Ishikawa (cell line): ENCODE data around the gene MIB1.

ENCODE experiments used
- CEBPB ChIP-seq: IDR thresholded peaks from 2 replicates; pipeline ENCODE4 v1.6.1; 2012
- CREB1 ChIP-seq: IDR thresholded peaks from 2 replicates; pipeline ENCODE4 v1.6.1; 2012; ENCODE audit warnings: low read depth
- EGR1 ChIP-seq: IDR thresholded peaks from 2 replicates; pipeline ENCODE4 v1.6.1; 2012
- EP300 ChIP-seq: IDR thresholded peaks from 2 replicates; pipeline ENCODE4 v1.6.1; 2012; ENCODE audit warnings: borderline replicate concordance
- FOXM1 ChIP-seq: IDR thresholded peaks from 2 replicates; pipeline ENCODE4 v1.6.1; 2012; ENCODE audit warnings: low read depth, borderline replicate concordance
- MAX ChIP-seq: IDR thresholded peaks from 2 replicates; pipeline ENCODE4 v1.6.1; 2012
- NFIC ChIP-seq: IDR thresholded peaks from 2 replicates; pipeline ENCODE4 v1.6.1; 2012
- RAD21 ChIP-seq: IDR thresholded peaks from 2 replicates; pipeline ENCODE4 v1.6.1; 2012; ENCODE audit warnings: low read depth
- REST ChIP-seq: IDR thresholded peaks from 2 replicates; pipeline ENCODE4 v1.6.1; 2012; ENCODE audit warnings: low read depth, mild to moderate bottlenecking
- TAF1 ChIP-seq: IDR thresholded peaks from 2 replicates; pipeline ENCODE4 v1.6.1; 2012; ENCODE audit warnings: low read depth, mild to moderate bottlenecking
- TCF12 ChIP-seq: IDR thresholded peaks from 2 replicates; pipeline ENCODE4 v1.6.1; 2012; ENCODE audit warnings: low read depth
- TEAD4 ChIP-seq: IDR thresholded peaks from 2 replicates; pipeline ENCODE4 v1.6.1; 2012
- USF1 ChIP-seq: IDR thresholded peaks from 2 replicates; pipeline ENCODE4 v1.6.1; 2012
- YY1 ChIP-seq: IDR thresholded peaks from 2 replicates; pipeline ENCODE4 v1.6.1; 2012; ENCODE audit warnings: low read depth
- ZBTB7A ChIP-seq: IDR thresholded peaks from 2 replicates; pipeline ENCODE4 v1.6.1; 2012; ENCODE audit warnings: low read depth

MIB1 gene

GRCh38 chr18:21826641-21827302, 86.2 kb downstream of the MIB1 start:
- no peak for TF ChIP-seq TCF12
- TF ChIP-seq CEBPB, result no peak
- TF ChIP-seq TEAD4, result no peak
- TF ChIP-seq EP300, result no peak
- no peak for TF ChIP-seq TAF1
- no peak for TF ChIP-seq NFIC

- no peak for TF ChIP-seq NFIC
- TF ChIP-seq TCF12, result no peak
- no peak for TF ChIP-seq TEAD4
- TF ChIP-seq RAD21, result no peak
- TF ChIP-seq EGR1, result no peak
- TF ChIP-seq USF1, result no peak
- TF ChIP-seq EP300, result no peak
- no peak for TF ChIP-seq FOXM1
- no peak for TF ChIP-seq CEBPB
- no peak for TF ChIP-seq YY1
- TF ChIP-seq REST, result no peak
- TF ChIP-seq CREB1, result no peak
- no peak for TF ChIP-seq ZBTB7A
- no peak for TF ChIP-seq MAX
- no peak for TF ChIP-seq TAF1
These were observed 89.9 kb downstream of the MIB1 start for GRCh38 chr18:21830532-21830931.

- TF ChIP-seq USF1, result no peak
- no peak for TF ChIP-seq CREB1
- no peak for TF ChIP-seq TEAD4
- TF ChIP-seq EGR1, result no peak
- no peak for TF ChIP-seq CEBPB
- TF ChIP-seq YY1, result no peak
- TF ChIP-seq MAX, result no peak
- no peak for TF ChIP-seq NFIC
- TF ChIP-seq FOXM1, result no peak
- TF ChIP-seq RAD21, result no peak
- TF ChIP-seq EP300, result no peak
- no peak for TF ChIP-seq TAF1
- no peak for TF ChIP-seq TCF12
- TF ChIP-seq REST, result no peak
These were observed 90.8 kb downstream of the MIB1 start for GRCh38 chr18:21831413-21831831.

GRCh38 chr18:21833604-21834298, 93.2 kb downstream of the MIB1 start:
- TF ChIP-seq CREB1, result no peak
- no peak for TF ChIP-seq ZBTB7A
- TF ChIP-seq USF1, result no peak
- TF ChIP-seq NFIC, result no peak
- TF ChIP-seq EP300, result no peak
- no peak for TF ChIP-seq YY1
- TF ChIP-seq MAX, result no peak
- no peak for TF ChIP-seq TAF1
- TF ChIP-seq TEAD4, result no peak
- no peak for TF ChIP-seq RAD21

- TF ChIP-seq RAD21 (no peak), USF1 (no peak), EP300 (no peak), REST (no peak), NFIC (no peak), FOXM1 (no peak), MAX (no peak), YY1 (no peak), ZBTB7A (no peak), TCF12 (no peak), TEAD4 (no peak), TAF1 (no peak), CREB1 (no peak), EGR1 (no peak), CEBPB (no peak)
These were observed 93.7 kb downstream of the MIB1 start for GRCh38 chr18:21834299-21834660.
